Thoracic aorta (tissue), 2 donors: Measurements from ENCODE around the gene NKX2-3. TPM values are rescaled to one million over a fixed set of nuclear protein-coding genes. Genes with fewer than 3 reads are reported as not detected.

ENCODE experiments used
- ATAC-seq: fragments of 150-250 bp; one replicate; pipeline ENCODE4 v1.8.0; 2017; ENCODE audit warnings: low read depth; ENCODE audit not compliant: insufficient number of reproducible peaks, low FRiP score
- DNase-seq: peaks from one replicate; pipeline ENCODE4 v3.0.0-alpha.2; 2020; ENCODE audit warnings: low spot score
- H3K27ac ChIP-seq, 2 donors: fragments of 200-600 bp; sonication (generic); 1 replicate in 1 of 2; 2 replicates in 1 of 2; pipeline ENCODE4 v1.5.1; 2016; ENCODE audit warnings: mild to moderate bottlenecking in 2 of 2, moderate library complexity in 2 of 2
- H3K27me3 ChIP-seq: fragments of 200-600 bp; sonication (generic); replicated peaks from 2 replicates; pipeline ENCODE4 v1.6.0; 2016; ENCODE audit warnings: mild to moderate bottlenecking; ENCODE audit not compliant: insufficient read depth
- H3K36me3 ChIP-seq: fragments of 200-600 bp; sonication (generic); one replicate; pipeline ENCODE4 v1.5.1; 2016
- H3K4me1 ChIP-seq, 2 donors: fragments of 200-600 bp; sonication (generic); 1 replicate in 1 of 2; 2 replicates in 1 of 2; pipeline versions ENCODE4 v1.5.1 to v1.6.0; 2016; ENCODE audit warnings: low read depth in 2 of 2, mild to moderate bottlenecking in 1 of 2; ENCODE audit not compliant: control insufficient read depth in 1 of 2
- H3K4me3 ChIP-seq: fragments of 200-600 bp; sonication (generic); 2 replicates; pipeline ENCODE4 v1.5.1; 2016; ENCODE audit warnings: mild to moderate bottlenecking
- H3K9me3 ChIP-seq: fragments of 200-600 bp; sonication (generic); 2 replicates; pipeline ENCODE4 v1.5.1; 2016
- CTCF ChIP-seq: fragments of 200-600 bp; sonication (generic); IDR thresholded peaks from one replicate; pipeline ENCODE4 v1.5.1; 2019; ENCODE audit warnings: antibody characterized with exemption
- total RNA-seq, 2 donors: library from RNA; depleted of rRNA; stranded (reverse); fragments of >200 nt; gene quantifications; one replicate each; pipeline versions ENCODE4 v1.1.0 to v1.2.3, GENCODE V29; 2016

The NKX2-3 gene
- total RNA-seq, 2 donors from 2014 or later = 0.42 TPM; not detected in 1

- DNase-seq = no peak
- no peak for TF ChIP-seq CTCF
- peaks cover 0 to 8% of the 10 kb centered on the region in 2 donors for H3K4me1 ChIP-seq
Measured at GRCh38 chr10:99523251-99523773, 9.4 kb upstream of the NKX2-3 start.

GRCh38 chr10:99524050-99524666 is 8.6 kb upstream of the NKX2-3 start:
- Histone ChIP-seq H3K36me3 (no peaks in the 10 kb centered on the region), H3K9me3 (no peaks in the 10 kb centered on the region), H3K4me1 (peaks cover 3 to 8% of the 10 kb centered on the region in 2 donors), H3K27ac (no peak overlapping the region), H3K27me3 (peaks cover 12% of the 10 kb centered on the region), H3K4me3 (no peak overlapping the region)
- no peak for TF ChIP-seq CTCF
- ATAC-seq = no peak
- DNase-seq = no peak

More at GRCh38 chr10:99523251-99523773, 9.4 kb upstream of the NKX2-3 start:
- peaks cover 12% of the 10 kb centered on the region for H3K27me3 ChIP-seq
- H3K9me3 ChIP-seq = no peaks in the 10 kb centered on the region
- no peak overlapping the region for H3K4me3 ChIP-seq
- no peaks in the 10 kb centered on the region for H3K36me3 ChIP-seq
- no peak overlapping the region for H3K27ac ChIP-seq
- no peak for ATAC-seq

DNA sequence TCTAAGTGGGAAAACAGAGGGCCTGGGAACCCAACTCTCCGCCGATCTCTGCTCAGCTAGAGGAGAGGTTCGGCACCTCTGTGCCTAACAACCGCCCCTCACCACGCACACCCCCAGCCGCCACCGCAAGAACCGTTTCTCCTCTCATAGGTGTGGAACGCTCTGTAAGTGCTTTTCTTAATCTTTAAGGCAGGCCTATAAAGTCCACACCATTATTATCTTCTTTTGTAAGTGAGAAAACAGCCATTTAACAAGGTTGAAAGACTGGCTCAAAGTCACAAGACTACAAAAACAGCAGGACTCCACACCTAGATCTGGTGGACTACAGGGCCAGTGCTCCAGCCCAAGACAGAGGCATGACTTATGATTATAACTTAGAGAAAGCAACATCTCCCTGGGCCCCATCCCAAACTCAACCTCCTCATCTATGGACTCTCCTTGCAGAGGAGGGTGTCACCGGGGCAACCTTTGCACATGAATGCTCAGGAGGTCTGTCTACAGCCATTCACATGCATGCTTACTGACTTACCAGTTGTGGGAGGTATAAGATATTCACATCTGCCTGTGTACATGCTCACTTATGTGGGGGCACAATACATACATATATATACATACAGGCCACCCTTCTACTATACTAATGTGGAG is 7.9 kb upstream of the NKX2-3 start:
- H3K36me3 ChIP-seq = no peaks in the 10 kb centered on the region
- DNase-seq (no peak), ATAC-seq (no peak)
- H3K9me3 ChIP-seq = no peaks in the 10 kb centered on the region
- peaks cover 12% of the 10 kb centered on the region for H3K27me3 ChIP-seq
- H3K4me1 ChIP-seq = peaks cover 3 to 8% of the 10 kb centered on the region in 2 donors
- TF ChIP-seq CTCF = no peak
- H3K4me3 ChIP-seq = no peak overlapping the region
- no peak overlapping the region for H3K27ac ChIP-seq

DNA sequence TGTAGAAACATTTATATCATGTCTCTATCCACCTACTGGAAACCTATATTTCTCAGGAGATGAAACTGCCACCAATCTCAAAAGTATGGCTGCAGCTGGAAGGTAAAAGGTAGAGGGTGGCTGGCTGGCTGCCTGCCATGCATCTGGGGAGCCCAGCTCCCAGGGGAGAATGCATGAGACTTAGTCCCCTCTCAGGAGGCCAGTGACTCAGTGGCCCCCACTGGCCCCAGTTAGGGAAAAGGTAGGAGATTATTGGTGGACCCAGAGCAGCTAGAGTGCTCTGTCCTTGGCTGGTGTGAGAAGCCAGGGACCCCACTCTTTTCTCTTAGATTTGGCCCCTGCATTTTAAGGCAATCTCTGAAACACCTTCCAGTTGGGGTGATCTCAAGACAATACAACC is 6.8 kb upstream of the NKX2-3 start:
- no peak for TF ChIP-seq CTCF
- Histone ChIP-seq H3K9me3 (no peaks in the 10 kb centered on the region), H3K4me1 (peaks cover 0 to 3% of the 10 kb centered on the region in 2 donors), H3K36me3 (no peaks in the 10 kb centered on the region), H3K27me3 (peaks cover 12% of the 10 kb centered on the region), H3K4me3 (no peak overlapping the region), H3K27ac (no peak overlapping the region)
- no peak for ATAC-seq
- no peak for DNase-seq

DNA sequence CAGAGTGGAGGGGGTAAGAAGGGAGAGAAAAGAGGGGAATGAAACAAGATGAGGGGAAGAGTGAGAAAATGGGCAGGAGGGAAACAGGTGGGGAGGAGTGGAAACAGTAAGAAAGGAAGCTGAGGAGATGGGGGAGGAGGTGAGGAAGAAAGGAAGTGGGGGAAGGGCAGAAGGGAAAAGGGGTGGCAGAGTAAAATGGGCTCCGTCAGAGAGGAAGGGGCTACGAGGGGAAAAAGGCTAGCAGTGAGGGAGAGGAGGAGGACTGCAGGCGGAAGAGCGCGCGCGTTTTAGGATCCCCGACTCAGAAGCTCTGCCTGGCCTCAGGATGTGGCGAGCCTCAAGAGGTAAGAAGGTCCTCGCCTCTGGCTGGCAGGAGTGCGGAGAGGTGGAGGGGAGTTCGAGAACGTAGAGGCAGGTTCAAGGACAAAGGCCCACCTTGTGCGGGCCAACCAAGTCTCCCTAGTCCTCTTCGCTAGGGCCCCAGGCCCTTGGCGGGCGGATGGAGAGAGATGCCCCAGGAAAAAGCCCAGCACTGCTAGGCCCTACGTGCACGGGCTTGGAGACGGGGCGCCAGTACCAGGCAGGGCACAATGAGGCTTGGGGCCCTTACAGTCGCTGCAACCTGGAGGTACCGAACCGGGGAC is 5.8 kb upstream of the NKX2-3 start:
- Histone ChIP-seq H3K9me3 (no peaks in the 10 kb centered on the region), H3K27me3 (peaks cover 12% of the 10 kb centered on the region), H3K36me3 (no peaks in the 10 kb centered on the region), H3K4me1 (peaks cover 0 to 3% of the 10 kb centered on the region in 2 donors), H3K4me3 (no peak overlapping the region), H3K27ac (no peak overlapping the region)
- DNase-seq (no peak), ATAC-seq (no peak)
- TF ChIP-seq CTCF = no peak
